ENCODE data around the gene MYO1G.

DNA sequence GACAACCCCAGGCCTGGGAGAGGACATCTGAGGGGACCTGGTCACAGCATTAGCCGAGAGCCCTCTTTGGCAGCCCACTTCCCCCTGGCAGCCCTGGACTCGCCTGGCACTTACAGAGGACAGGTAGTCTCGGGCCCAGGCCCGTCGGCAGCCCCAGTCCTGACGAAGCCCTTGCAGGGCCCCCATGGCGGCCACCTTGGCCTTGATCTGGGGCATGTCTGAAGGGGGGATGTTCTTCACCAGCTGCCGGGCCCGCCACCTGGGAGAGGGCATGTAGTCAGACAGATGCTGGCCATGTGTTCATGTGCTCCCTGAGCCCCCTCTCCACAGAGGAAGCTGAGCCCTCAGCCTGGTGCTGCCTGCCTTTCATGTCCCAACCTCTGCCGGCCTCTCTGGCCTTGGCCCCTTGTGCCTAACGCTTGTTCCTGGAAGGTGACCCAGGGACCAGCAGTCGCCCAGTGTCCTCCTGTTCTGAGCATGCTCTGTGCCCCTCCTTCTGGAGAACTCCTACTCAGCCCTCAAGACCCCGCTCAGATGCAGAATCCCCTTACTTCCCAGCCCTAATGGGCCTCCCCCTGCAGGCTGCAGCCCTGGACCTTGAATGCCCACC lies 13.9 kb downstream of the MYO1G start:
- TF ChIP-seq, protein P1, sequence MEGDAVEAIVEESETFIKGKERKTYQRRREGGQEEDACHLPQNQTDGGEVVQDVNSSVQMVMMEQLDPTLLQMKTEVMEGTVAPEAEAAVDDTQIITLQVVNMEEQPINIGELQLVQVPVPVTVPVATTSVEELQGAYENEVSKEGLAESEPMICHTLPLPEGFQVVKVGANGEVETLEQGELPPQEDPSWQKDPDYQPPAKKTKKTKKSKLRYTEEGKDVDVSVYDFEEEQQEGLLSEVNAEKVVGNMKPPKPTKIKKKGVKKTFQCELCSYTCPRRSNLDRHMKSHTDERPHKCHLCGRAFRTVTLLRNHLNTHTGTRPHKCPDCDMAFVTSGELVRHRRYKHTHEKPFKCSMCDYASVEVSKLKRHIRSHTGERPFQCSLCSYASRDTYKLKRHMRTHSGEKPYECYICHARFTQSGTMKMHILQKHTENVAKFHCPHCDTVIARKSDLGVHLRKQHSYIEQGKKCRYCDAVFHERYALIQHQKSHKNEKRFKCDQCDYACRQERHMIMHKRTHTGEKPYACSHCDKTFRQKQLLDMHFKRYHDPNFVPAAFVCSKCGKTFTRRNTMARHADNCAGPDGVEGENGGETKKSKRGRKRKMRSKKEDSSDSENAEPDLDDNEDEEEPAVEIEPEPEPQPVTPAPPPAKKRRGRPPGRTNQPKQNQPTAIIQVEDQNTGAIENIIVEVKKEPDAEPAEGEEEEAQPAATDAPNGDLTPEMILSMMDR (IDR thresholded peaks at IDR 0.05): no peak
- no peak for TF ChIP-seq POLR2A (IDR thresholded peaks at IDR 0.05)
